Measurements from ENCODE around the gene FAM149B1. TPM values are rescaled to one million over a fixed set of nuclear protein-coding genes. Genes with fewer than 3 reads are reported as not detected.

The FAM149B1 gene
- total RNA-seq, 1 donor from 2014 or later: 19.4 TPM

- Histone ChIP-seq H3K27me3 (no peaks in the 10 kb centered on the region), H3K27ac (no peak overlapping the region), H3K36me3 (peaks cover 55 to 86% of the 10 kb centered on the region in 2 donors), H3K9me3 (no peaks in the 10 kb centered on the region), H3K4me1 (no peaks in the 10 kb centered on the region), H3K4me3 (no peak overlapping the region)
- TF ChIP-seq, protein P1, sequence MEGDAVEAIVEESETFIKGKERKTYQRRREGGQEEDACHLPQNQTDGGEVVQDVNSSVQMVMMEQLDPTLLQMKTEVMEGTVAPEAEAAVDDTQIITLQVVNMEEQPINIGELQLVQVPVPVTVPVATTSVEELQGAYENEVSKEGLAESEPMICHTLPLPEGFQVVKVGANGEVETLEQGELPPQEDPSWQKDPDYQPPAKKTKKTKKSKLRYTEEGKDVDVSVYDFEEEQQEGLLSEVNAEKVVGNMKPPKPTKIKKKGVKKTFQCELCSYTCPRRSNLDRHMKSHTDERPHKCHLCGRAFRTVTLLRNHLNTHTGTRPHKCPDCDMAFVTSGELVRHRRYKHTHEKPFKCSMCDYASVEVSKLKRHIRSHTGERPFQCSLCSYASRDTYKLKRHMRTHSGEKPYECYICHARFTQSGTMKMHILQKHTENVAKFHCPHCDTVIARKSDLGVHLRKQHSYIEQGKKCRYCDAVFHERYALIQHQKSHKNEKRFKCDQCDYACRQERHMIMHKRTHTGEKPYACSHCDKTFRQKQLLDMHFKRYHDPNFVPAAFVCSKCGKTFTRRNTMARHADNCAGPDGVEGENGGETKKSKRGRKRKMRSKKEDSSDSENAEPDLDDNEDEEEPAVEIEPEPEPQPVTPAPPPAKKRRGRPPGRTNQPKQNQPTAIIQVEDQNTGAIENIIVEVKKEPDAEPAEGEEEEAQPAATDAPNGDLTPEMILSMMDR (IDR thresholded peaks at IDR 0.05): no peak
- no peak for DNase-seq (ENCODE audit: low spot score in 2 of 2)
- intact Hi-C loops (cut with DNase I): no loop called here
Measured at GRCh38 chr10:73152009-73152408, 15.9 kb upstream of the FAM149B1 start.

GRCh38 chr10:73156054-73156453, 11.9 kb upstream of the FAM149B1 start:
- H3K4me1 ChIP-seq: no peaks in the 10 kb centered on the region
- TF ChIP-seq, protein P1 (IDR thresholded peaks at IDR 0.05): no peak
- H3K27me3 ChIP-seq: no peaks in the 10 kb centered on the region
- no peak overlapping the region for H3K4me3 ChIP-seq
- H3K36me3 ChIP-seq: peaks cover 51 to 82% of the 10 kb centered on the region in 2 donors
- H3K9me3 ChIP-seq: no peaks in the 10 kb centered on the region
- intact Hi-C loops (cut with DNase I): no loop called here
- DNase-seq (ENCODE audit: low spot score in 2 of 2): no peak
- no peak overlapping the region for H3K27ac ChIP-seq

- no peaks in the 10 kb centered on the region for H3K27me3 ChIP-seq
- H3K27ac ChIP-seq: no peak overlapping the region
- DNase-seq (ENCODE audit: low spot score in 2 of 2): peak in 1 of 2 donors; percentile 71
- peaks cover 32 to 62% of the 10 kb centered on the region in 2 donors for H3K36me3 ChIP-seq
- H3K9me3 ChIP-seq: no peaks in the 10 kb centered on the region
- peaks cover 0 to 2% of the 10 kb centered on the region in 2 donors for H3K4me1 ChIP-seq
- no peak overlapping the region for H3K4me3 ChIP-seq
- intact Hi-C loops (cut with DNase I): loop anchor here (2.0 kb wide), 1 partner anchor 62 kb away; the partner anchor contains the start of gene P4HA1
- TF ChIP-seq, protein P1 (IDR thresholded peaks at IDR 0.05): peak; percentile 59 to 77 (median 61)
Measured at GRCh38 chr10:73159038-73159648, 8.8 kb upstream of the FAM149B1 start.

GRCh38 chr10:73161079-73161478, 6.8 kb upstream of the FAM149B1 start:
- no peak overlapping the region for H3K4me3 ChIP-seq
- no peaks in the 10 kb centered on the region for H3K9me3 ChIP-seq
- no peak for DNase-seq (ENCODE audit: low spot score in 2 of 2)
- TF ChIP-seq, protein P1 (IDR thresholded peaks at IDR 0.05): no peak
- H3K27me3 ChIP-seq: no peaks in the 10 kb centered on the region
- H3K4me1 ChIP-seq: peaks cover 0 to 4% of the 10 kb centered on the region in 2 donors
- H3K36me3 ChIP-seq: peaks cover 22 to 43% of the 10 kb centered on the region in 2 donors
- H3K27ac ChIP-seq: no peak overlapping the region
- intact Hi-C loops (cut with DNase I): loop anchor here (10.0 kb wide), 1 partner anchor 806 kb away; the partner anchor contains the start of gene DNAJB12

DNA sequence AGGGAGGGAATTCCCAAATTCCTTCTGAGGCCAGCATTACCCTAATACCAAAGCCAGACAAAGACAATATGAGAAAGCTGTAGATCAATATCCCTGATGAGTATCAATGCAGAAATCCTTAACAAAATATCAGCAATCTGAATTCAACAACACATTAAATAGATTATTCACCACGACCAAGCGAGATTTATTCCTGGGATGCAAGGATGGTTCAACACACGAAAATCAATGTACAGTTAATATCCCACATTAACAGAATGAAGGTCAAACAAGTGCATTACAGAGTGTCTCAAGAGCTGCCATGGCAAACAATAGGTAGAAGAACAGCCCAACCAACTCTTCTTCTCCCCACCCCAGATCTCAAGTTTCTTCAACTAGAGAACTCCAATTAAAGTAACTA, 6.3 kb upstream of the FAM149B1 start:
- no peak for DNase-seq (ENCODE audit: low spot score in 2 of 2)
- H3K36me3 ChIP-seq: peaks cover 18 to 38% of the 10 kb centered on the region in 2 donors
- H3K27ac ChIP-seq: no peak overlapping the region
- H3K9me3 ChIP-seq: no peaks in the 10 kb centered on the region
- intact Hi-C loops (cut with DNase I): loop anchor here (10.0 kb wide), 1 partner anchor 807 kb away; the partner anchor contains the start of gene DNAJB12
- H3K4me3 ChIP-seq: no peak overlapping the region
- TF ChIP-seq, protein P1 (IDR thresholded peaks at IDR 0.05): no peak
- no peaks in the 10 kb centered on the region for H3K27me3 ChIP-seq
- peaks cover 0 to 9% of the 10 kb centered on the region in 2 donors for H3K4me1 ChIP-seq

Data from ascending aorta (tissue), 2 donors.